Neural crest cell (in vitro differentiated cells): Measurements from ENCODE around the gene PPP1R8. TPM values are rescaled to one million over a fixed set of nuclear protein-coding genes. Genes with fewer than 3 reads are reported as not detected.

Source experiments
- DNase-seq: peaks from one replicate; pipeline ENCODE4 v3.0.0; 2021; ENCODE audit warnings: low read depth, mixed read lengths, low spot score
- H3K27ac Mint-ChIP-seq: one replicate; pipeline ENCODE4 v1.8.0; 2021; ENCODE audit warnings: mild to moderate bottlenecking, mixed read lengths; ENCODE audit not compliant: unreplicated experiment
- H3K27me3 Mint-ChIP-seq: 2 replicates; pipeline ENCODE4 v1.8.0; 2021; ENCODE audit warnings: low read depth, mild to moderate bottlenecking, mixed read lengths
- H3K36me3 Mint-ChIP-seq: 2 replicates; pipeline ENCODE4 v1.8.0; 2021; ENCODE audit warnings: low read depth, mild to moderate bottlenecking, mixed read lengths
- H3K4me1 Mint-ChIP-seq: 2 replicates; pipeline ENCODE4 v1.8.0; 2021; ENCODE audit warnings: mixed read lengths
- H3K4me3 Mint-ChIP-seq: one replicate; pipeline ENCODE4 v1.8.0; 2021; ENCODE audit warnings: mild to moderate bottlenecking, mixed read lengths
- H3K9me3 Mint-ChIP-seq: 2 replicates; pipeline ENCODE4 v1.8.0; 2021; ENCODE audit warnings: mixed read lengths
- CTCF ChIP-seq: fragments of 200-600 bp; sonication (generic); conservative IDR thresholded peaks from 2 replicates; pipeline ENCODE4 v1.5.0; 2021; ENCODE audit warnings: antibody characterized with exemption, mild to moderate bottlenecking
- total RNA-seq: library from RNA; stranded (reverse); gene quantifications from 2 replicates; pipeline ENCODE4 v1.2.1, GENCODE V29; 2021

Gene PPP1R8
- total RNA-seq, 1 donor from 2014 or later, result 66.1 TPM

GRCh38 chr1:27876341-27877114 is 45.9 kb downstream of the PPP1R8 start:
- H3K27me3 Mint-ChIP-seq, result peaks cover 8% of the 10 kb centered on the region
- no peaks in the 10 kb centered on the region for H3K36me3 Mint-ChIP-seq
- H3K27ac Mint-ChIP-seq, result no peak overlapping the region
- no peak for DNase-seq
- TF ChIP-seq CTCF, result no peak
- peaks cover 7% of the 10 kb centered on the region for H3K4me1 Mint-ChIP-seq
- H3K9me3 Mint-ChIP-seq, result no peaks in the 10 kb centered on the region
- H3K4me3 Mint-ChIP-seq, result no peak overlapping the region

- H3K4me3 Mint-ChIP-seq, result no peak overlapping the region
- H3K9me3 Mint-ChIP-seq, result no peaks in the 10 kb centered on the region
- DNase-seq, result no peak
- H3K27me3 Mint-ChIP-seq, result peaks cover 8% of the 10 kb centered on the region
- no peak for TF ChIP-seq CTCF
- H3K36me3 Mint-ChIP-seq, result no peaks in the 10 kb centered on the region
- no peak overlapping the region for H3K27ac Mint-ChIP-seq
- peaks cover 7% of the 10 kb centered on the region for H3K4me1 Mint-ChIP-seq
These were observed 46.5 kb downstream of the PPP1R8 start for GRCh38 chr1:27877115-27877416.

- peaks cover 2% of the 10 kb centered on the region for H3K4me1 Mint-ChIP-seq
- no peak for TF ChIP-seq CTCF
- no peak for DNase-seq
- H3K27me3 Mint-ChIP-seq, result peaks cover 3% of the 10 kb centered on the region
- no peaks in the 10 kb centered on the region for H3K9me3 Mint-ChIP-seq
- H3K4me3 Mint-ChIP-seq, result no peak overlapping the region
- no peaks in the 10 kb centered on the region for H3K36me3 Mint-ChIP-seq
- H3K27ac Mint-ChIP-seq, result no peak overlapping the region
These were observed 47.5 kb downstream of the PPP1R8 start for GRCh38 chr1:27878039-27878438.

- no peaks in the 10 kb centered on the region for H3K9me3 Mint-ChIP-seq
- TF ChIP-seq CTCF, result no peak
- H3K27me3 Mint-ChIP-seq, result no peaks in the 10 kb centered on the region
- H3K4me3 Mint-ChIP-seq, result no peak overlapping the region
- no peaks in the 10 kb centered on the region for H3K36me3 Mint-ChIP-seq
- H3K27ac Mint-ChIP-seq, result peak overlapping the region; percentile 69
- no peaks in the 10 kb centered on the region for H3K4me1 Mint-ChIP-seq
- DNase-seq, result no peak
These were observed 48.3 kb downstream of the PPP1R8 start for GRCh38 chr1:27878787-27879335.

- Mint-ChIP-seq H3K27ac (peak overlapping the region; percentile 69), H3K36me3 (no peaks in the 10 kb centered on the region), H3K4me3 (no peak overlapping the region), H3K27me3 (no peaks in the 10 kb centered on the region), H3K4me1 (no peaks in the 10 kb centered on the region), H3K9me3 (no peaks in the 10 kb centered on the region)
- DNase-seq, result no peak
- no peak for TF ChIP-seq CTCF
These were observed 48.9 kb downstream of the PPP1R8 start for GRCh38 chr1:27879374-27880082.
